Measurements from ENCODE around the gene ARHGAP35.

ARHGAP35 gene

DNA sequence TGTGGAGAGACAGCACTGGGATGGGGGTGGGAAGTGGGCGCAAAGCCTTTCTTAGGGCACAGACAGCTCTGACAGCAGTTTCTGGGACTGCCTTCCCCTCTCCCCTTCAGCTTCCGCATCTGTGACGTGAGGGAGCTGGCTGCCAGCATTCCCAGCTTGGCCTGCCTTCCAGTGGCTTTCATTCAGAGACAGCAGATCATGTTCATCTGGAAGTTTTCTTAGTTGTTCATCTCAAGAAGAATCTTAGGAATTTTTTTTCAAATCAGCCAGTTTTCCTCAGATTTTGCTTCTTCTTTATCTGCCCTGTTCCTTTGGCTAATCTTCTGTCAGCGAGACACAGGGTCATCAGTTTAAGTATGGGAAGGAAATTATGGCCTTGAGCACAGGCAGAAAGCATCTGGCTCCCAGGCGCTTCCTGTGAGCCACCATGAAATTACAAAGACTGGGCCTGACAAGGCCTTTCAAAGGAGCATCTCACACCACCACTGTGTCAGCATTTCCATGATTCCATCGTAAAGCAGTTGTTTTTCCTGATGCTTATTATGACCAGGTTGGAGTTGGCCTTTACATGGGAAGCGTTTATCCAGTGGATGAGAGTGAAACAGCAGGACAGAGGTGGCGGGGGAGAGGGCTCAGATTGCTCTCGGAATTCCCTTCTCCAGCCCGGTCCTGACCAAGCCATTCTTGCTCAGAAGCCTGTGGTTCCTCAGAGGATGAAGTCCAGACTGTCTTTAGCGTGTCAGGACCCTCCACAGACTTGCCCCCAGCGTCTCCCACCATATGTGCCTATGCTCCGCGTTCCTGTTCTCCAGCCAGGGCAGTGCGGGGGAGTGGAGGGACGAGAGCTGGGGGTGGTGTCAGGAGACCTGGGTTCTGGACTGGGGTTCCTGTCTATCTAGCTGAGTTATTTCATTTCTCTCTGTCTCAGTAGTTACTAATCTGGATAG, 43.6 kb downstream of the ARHGAP35 start:
- no peak for DNase-seq

DNA sequence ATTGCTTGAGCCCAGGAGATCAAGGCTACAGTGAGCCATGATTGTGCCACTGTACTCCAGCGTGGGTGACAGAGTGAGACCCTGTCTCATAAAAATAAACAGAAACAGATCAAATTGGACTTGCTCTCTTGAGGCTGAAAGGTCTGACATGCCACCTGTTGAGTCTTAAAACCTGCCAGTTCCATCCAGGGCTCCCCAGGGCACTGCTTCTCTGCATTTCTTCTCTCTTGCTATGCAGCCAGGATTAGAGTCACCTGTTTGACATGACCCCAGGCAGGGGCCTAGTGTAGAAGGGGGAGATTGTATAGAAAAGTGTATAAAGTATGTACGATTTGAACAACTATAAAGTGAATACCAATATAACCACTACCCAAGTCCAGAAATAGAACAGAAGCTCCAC, 45.4 kb downstream of the ARHGAP35 start:
- DNase-seq, result no peak

DNA sequence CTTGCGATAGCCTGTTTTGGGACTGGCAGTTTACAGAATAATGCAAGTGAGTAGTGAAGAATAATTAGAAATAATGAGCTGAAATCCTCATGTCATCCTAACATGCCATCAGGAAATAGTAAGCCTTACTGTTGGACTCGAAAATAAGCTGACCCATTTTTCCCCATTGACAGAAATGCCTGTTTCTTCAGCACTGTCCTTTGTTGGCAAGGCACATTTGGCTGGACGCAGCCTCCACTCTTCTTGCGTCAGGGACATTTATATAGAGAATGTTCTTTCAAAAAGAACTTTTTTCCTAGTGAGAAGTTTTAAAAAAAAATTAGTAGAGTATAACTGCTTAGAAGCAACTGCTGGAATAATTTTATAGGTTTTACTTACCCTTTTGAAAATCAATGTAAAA, 47.1 kb downstream of the ARHGAP35 start:
- no peak for DNase-seq

DNA sequence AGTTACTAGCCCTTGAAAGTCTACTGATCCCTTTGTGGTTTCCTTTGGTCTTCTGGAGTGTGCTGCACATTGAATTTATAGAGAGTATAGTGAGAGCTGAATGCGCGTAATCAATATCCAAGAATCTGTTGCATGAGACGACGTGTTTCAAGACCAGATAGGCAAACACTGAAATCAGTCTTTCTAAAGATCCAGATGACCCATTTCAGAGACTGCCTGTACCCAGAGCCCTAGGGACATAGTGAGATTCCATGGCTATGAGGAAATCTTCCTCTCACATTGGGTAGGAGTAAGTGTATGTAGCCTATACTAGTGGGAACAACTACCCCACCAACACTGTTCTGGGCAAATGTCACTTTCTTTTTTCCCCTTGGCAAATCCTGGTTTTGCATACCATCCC, 48.6 kb downstream of the ARHGAP35 start:
- DNase-seq, result no peak
